ENCODE data around the gene NT5C2.
"Not testable (repeated sequence)": the region's sequence is repeated elsewhere in the genome, so short reads cannot be mapped to it uniquely, and the experiment has no call there.

The NT5C2 gene

GRCh38 chr10:103072891-103073290 lies 120.2 kb downstream of the NT5C2 start:
- no peak overlapping the region for H3K4me3 ChIP-seq (ENCODE audit: low read depth, low read length)
- no peak for TF ChIP-seq CTCF (IDR thresholded peaks at IDR 0.05; ENCODE audit: borderline replicate concordance, insufficient read depth, low read depth, low read length)

GRCh38 chr10:103072276-103072675 lies 120.8 kb downstream of the NT5C2 start:
- no peak overlapping the region for H3K4me3 ChIP-seq (ENCODE audit: low read depth, low read length)

GRCh38 chr10:103069453-103070331 lies 123.4 kb downstream of the NT5C2 start:
- TF ChIP-seq CTCF (IDR thresholded peaks at IDR 0.05; ENCODE audit: borderline replicate concordance, insufficient read depth, low read depth, low read length), result peak; percentile 58

More at GRCh38 chr10:103072276-103072675, 120.8 kb downstream of the NT5C2 start:
- no peak for TF ChIP-seq CTCF (IDR thresholded peaks at IDR 0.05; ENCODE audit: borderline replicate concordance, insufficient read depth, low read depth, low read length)

GRCh38 chr10:103067956-103068355 lies 125.1 kb downstream of the NT5C2 start:
- no peak overlapping the region for H3K4me3 ChIP-seq (ENCODE audit: low read depth, low read length)
- no peak for TF ChIP-seq CTCF (IDR thresholded peaks at IDR 0.05; ENCODE audit: borderline replicate concordance, insufficient read depth, low read depth, low read length)

More at GRCh38 chr10:103069453-103070331, 123.4 kb downstream of the NT5C2 start:
- H3K4me3 ChIP-seq (ENCODE audit: low read depth, low read length), result no peak overlapping the region

GRCh38 chr10:103067484-103067883 lies 125.6 kb downstream of the NT5C2 start:
- TF ChIP-seq CTCF (IDR thresholded peaks at IDR 0.05; ENCODE audit: borderline replicate concordance, insufficient read depth, low read depth, low read length), result no peak
- H3K4me3 ChIP-seq (ENCODE audit: low read depth, low read length), result no peak overlapping the region

- H3K4me3 ChIP-seq (ENCODE audit: low read depth, low read length), result not testable (repeated sequence)
Measured at GRCh38 chr10:103067099-103067477, 126.0 kb downstream of the NT5C2 start.

GRCh38 chr10:103066141-103067098 lies 126.7 kb downstream of the NT5C2 start:
- TF ChIP-seq CTCF (IDR thresholded peaks at IDR 0.05; ENCODE audit: borderline replicate concordance, insufficient read depth, low read depth, low read length), result no peak
- no peak overlapping the region for H3K4me3 ChIP-seq (ENCODE audit: low read depth, low read length)
